Heart left ventricle (tissue), 16 donors: ENCODE results near the gene RNF20. TPM values are rescaled to one million over a fixed set of nuclear protein-coding genes. Genes with fewer than 3 reads are reported as not detected.

Experiments
- ATAC-seq, 4 donors: fragments of 200-7000 bp; cut with Tn5 transposase; one replicate each; pipeline ENCODE4 v1.9.1; 2020 to 2022; ENCODE audit warnings: moderate library complexity in 4 of 4, mild to moderate bottlenecking in 3 of 4, moderate number of reproducible peaks in 1 of 4
- DNase-seq, 5 donors: peaks; one replicate each; pipeline ENCODE4 v3.0.0-alpha.2; 2020
- H3K27ac ChIP-seq, 12 donors: fragments of 200-600 bp; sonication (generic) in 4 of 12; one replicate each; pipeline versions ENCODE4 v1.5.0 to v1.8.0; 2016 to 2022; ENCODE audit warnings: mild to moderate bottlenecking in 2 of 12
- H3K27me3 ChIP-seq, 9 donors: fragments of 200-600 bp; sonication (generic) in 2 of 9; one replicate each; pipeline versions ENCODE4 v1.5.1 to v1.8.0; 2016 to 2022; ENCODE audit warnings: mild to moderate bottlenecking in 3 of 9
- H3K36me3 ChIP-seq, 9 donors: fragments of 200-600 bp; sonication (generic) in 2 of 9; one replicate each; pipeline versions ENCODE4 v1.5.0 to v1.8.0; 2018 to 2022; ENCODE audit warnings: mild to moderate bottlenecking in 2 of 9
- H3K4me1 ChIP-seq, 12 donors: fragments of 200-600 bp; sonication (generic) in 4 of 12; one replicate each; pipeline versions ENCODE4 v1.5.0 to v1.8.0; 2016 to 2022; ENCODE audit warnings: mild to moderate bottlenecking in 3 of 12
- H3K4me3 ChIP-seq, 12 donors: fragments of 200-600 bp; sonication (generic) in 4 of 12; one replicate each; pipeline versions ENCODE4 v1.5.0 to v1.8.0; 2017 to 2022; ENCODE audit warnings: mild to moderate bottlenecking in 9 of 12, moderate library complexity in 4 of 12
- H3K9me3 ChIP-seq, 12 donors: fragments of 200-600 bp; sonication (generic) in 4 of 12; one replicate each; pipeline versions ENCODE4 v1.5.0 to v1.8.0; 2016 to 2022; ENCODE audit warnings: mild to moderate bottlenecking in 1 of 12
- POLR2A ChIP-seq, 2 donors: fragments of 450-650 bp; IDR thresholded peaks; one replicate each; pipeline ENCODE4 v1.6.1; 2017; ENCODE audit warnings: antibody characterized with exemption in 2 of 2, mild to moderate bottlenecking in 2 of 2, moderate library complexity in 2 of 2
- WGBS, 4 donors: extraction: QIAGEN DNeasy Blood & Tissue Kit in 2 of 4; methylation state at CpG; one replicate each; pipeline versions ENCODE4 v1.1.5 to v1.1.7; 2013 to 2018; 5-methylcytosine and 5-hydroxymethylcytosine counted together
- intact Hi-C, 10 donors: fragments of 100-400 bp; cut with DNase I; formaldehyde crosslinking; loops; one replicate each; pipeline versions ENCODE4 v1.11.1 to v1.14.2; 2022
- polyA plus RNA-seq, 2 donors: library from polyadenylated mRNA; stranded (reverse); fragments of 200-250 nt; gene quantifications; one replicate each; pipeline ENCODE4 v1.2.3, GENCODE V29; 2013
- total RNA-seq, 9 donors: library from RNA; depleted of rRNA in 2 of 9; stranded (reverse); fragments of >200 nt in 2 of 9; fragmentation: NEBNext Ultra II Directional in 3 of 9; extraction: Animal tissue kit (Norgen Biotek cat#: 25700) in 3 of 9; gene quantifications; one replicate each; pipeline versions ENCODE4 v1.1.0 to v1.2.4, GENCODE V29; 2016 to 2023
- TF ChIP-seq, protein P1 (sequence below), 12 donors: fragments of 200-600 bp; sonication (generic) in 4 of 12; IDR thresholded peaks; one replicate each; pipeline versions ENCODE4 v1.5.0 to v1.8.0; 2018 to 2022; ENCODE audit warnings: antibody characterized with exemption in 12 of 12, mild to moderate bottlenecking in 5 of 12
- donor health status: ischemic (EF 13 %, LVEDD 7.1; RV severe dilation, severe dysfunction).
- donor health status: healthy with polysubstance abuse.
- donor health status: DM: no; HTN: yes; CAD: no.
- donor health status: DM: no; HTN: no; CAD: no.
- donor health status: ischemic (EF 25% LVEDD 6.9; RV normal size, moderate dysfunction).
- donor health status: ischemic (EF 25% LVEDD 5.7; RV mildly dilated, moderate dysfunction).
- donor health status: healthy.
- donor health status: DM: yes; HTN: yes; CAD: no.
- donor health status: ischemic (EF 35%, LVEDD 5.7; RV mildly dilated, moderate dysfunction).
- donor health status: nonischemic (EF 11% LVEDD 7.7; RV severe dilation, severe dysfunction).
- donor health status: DM: yes; HTN: yes; CAD: no.
- donor health status: PGD.
- donor health status: ischemic (EF 29% LVEDD 5.4; RV normal size, mild dysfunction).
- donor health status: nonischemic (EF 23%, LVEDD 6.1; RV moderate dilation, normal function).

Gene RNF20
- total and polyA plus RNA-seq, 11 donors = 14.1 to 63.7 (median 45.4) TPM

DNA sequence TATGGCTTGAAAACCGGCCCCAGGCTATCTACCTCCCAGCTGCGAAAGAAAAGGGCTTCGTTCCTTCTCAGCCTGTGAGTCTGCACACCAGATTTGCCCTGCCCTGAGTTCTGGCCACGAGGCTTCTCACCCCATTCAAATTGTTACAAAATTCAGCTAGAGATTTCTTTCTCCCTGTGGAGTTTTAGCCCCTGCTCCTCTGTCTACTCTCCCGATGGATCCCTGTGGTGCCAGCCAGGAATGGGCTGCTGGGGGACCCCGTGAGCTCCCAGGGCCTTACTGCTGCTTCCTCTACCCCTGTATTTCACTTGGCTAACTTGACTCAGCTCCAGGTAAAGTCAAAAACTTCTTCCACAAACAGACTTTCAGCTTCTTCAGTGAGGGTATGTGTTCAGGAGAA, 9.3 kb upstream of the RNF20 start:
- Histone ChIP-seq H3K27me3 (peaks cover 0 to 3% (median 0%) of the 10 kb centered on the region in 9 donors), H3K4me1 (peaks cover 0 to 4% (median 0%) of the 10 kb centered on the region in 12 donors), H3K9me3 (no peaks in the 10 kb centered on the region), H3K4me3 (no peak overlapping the region), H3K27ac (no peak overlapping the region), H3K36me3 (no peaks in the 10 kb centered on the region)
- ATAC-seq (no peak), DNase-seq (no peak)
- 85 to 90% (median 88%) methylated on average over 5 to 6 of the region's 6 CpGs for WGBS, 4 donors
- intact Hi-C loops = no loop called here
- TF ChIP-seq, protein P1, sequence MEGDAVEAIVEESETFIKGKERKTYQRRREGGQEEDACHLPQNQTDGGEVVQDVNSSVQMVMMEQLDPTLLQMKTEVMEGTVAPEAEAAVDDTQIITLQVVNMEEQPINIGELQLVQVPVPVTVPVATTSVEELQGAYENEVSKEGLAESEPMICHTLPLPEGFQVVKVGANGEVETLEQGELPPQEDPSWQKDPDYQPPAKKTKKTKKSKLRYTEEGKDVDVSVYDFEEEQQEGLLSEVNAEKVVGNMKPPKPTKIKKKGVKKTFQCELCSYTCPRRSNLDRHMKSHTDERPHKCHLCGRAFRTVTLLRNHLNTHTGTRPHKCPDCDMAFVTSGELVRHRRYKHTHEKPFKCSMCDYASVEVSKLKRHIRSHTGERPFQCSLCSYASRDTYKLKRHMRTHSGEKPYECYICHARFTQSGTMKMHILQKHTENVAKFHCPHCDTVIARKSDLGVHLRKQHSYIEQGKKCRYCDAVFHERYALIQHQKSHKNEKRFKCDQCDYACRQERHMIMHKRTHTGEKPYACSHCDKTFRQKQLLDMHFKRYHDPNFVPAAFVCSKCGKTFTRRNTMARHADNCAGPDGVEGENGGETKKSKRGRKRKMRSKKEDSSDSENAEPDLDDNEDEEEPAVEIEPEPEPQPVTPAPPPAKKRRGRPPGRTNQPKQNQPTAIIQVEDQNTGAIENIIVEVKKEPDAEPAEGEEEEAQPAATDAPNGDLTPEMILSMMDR (IDR thresholded peaks at IDR 0.05) = no peak
- TF ChIP-seq POLR2A (IDR thresholded peaks at IDR 0.05) = no peak

DNA sequence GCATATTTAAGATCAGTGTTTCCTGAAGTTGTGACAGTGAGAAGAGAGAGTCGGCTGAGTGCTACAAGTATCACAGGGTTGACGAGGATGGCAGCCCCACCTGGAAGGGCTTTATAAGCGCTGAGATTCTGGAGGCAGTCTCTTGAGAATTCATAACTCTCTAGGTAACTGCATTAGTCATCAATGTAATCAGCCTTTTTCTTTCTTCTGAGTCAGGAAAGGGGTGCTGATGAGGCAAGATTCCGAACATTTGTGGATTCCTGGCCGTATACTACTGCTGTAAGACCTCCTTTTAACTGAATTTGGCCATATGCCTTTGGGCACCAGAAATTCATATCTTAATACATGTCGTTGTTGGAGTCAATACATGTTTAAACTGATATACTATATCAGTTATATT, 6.6 kb upstream of the RNF20 start:
- DNase-seq (no peak), ATAC-seq (no peak)
- TF ChIP-seq POLR2A (IDR thresholded peaks at IDR 0.05) = no peak
- TF ChIP-seq, protein P1 (IDR thresholded peaks at IDR 0.05) = no peak
- 55 to 74% (median 66%) methylated on average over 6 of the region's 6 CpGs for WGBS, 4 donors
- no peaks in the 10 kb centered on the region for H3K36me3 ChIP-seq
- peaks cover 0 to 3% (median 0%) of the 10 kb centered on the region in 9 donors for H3K27me3 ChIP-seq
- H3K9me3 ChIP-seq = no peaks in the 10 kb centered on the region
- H3K4me3 ChIP-seq = no peak overlapping the region
- H3K27ac ChIP-seq = no peak overlapping the region
- H3K4me1 ChIP-seq = peaks cover 0 to 4% (median 0%) of the 10 kb centered on the region in 12 donors
- intact Hi-C loops = loop anchor here in 2 of 10 donors (2.0 to 5.0 kb wide), 2 partner anchors 40 to 68 kb away; a partner anchor contains a TSS

DNA sequence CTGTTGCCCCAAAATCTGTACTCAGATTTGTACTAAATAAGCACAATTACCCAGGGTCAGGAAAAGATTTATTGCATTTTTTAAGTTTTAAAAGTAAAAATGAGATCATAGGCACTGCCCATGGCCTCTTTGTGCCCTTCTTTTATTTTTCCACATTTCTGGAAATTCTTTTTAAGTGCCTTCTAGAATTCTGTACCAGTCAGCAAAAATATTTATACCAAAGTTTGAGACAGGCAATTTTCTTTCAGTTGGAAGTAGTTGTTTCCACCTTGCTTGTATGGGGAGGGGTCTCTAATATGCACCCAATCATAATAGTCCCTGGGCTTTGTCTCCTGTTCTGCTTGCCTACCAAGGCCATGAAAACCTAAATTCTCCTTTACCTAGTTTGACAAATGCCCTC, 5.6 kb upstream of the RNF20 start:
- H3K27ac ChIP-seq = no peak overlapping the region
- H3K9me3 ChIP-seq = no peaks in the 10 kb centered on the region
- intact Hi-C loops = loop anchor here in 1 of 10 donors (5.0 kb wide), 1 partner anchor 41 kb away; a partner anchor contains a TSS
- no peaks in the 10 kb centered on the region for H3K36me3 ChIP-seq
- no peak overlapping the region for H3K4me3 ChIP-seq
- H3K27me3 ChIP-seq = peaks cover 0 to 3% (median 0%) of the 10 kb centered on the region in 9 donors
- no peak for DNase-seq
- peaks cover 0 to 8% (median 0%) of the 10 kb centered on the region in 12 donors for H3K4me1 ChIP-seq
- TF ChIP-seq, protein P1 (IDR thresholded peaks at IDR 0.05) = no peak
- TF ChIP-seq POLR2A (IDR thresholded peaks at IDR 0.05) = no peak
- ATAC-seq = no peak

DNA sequence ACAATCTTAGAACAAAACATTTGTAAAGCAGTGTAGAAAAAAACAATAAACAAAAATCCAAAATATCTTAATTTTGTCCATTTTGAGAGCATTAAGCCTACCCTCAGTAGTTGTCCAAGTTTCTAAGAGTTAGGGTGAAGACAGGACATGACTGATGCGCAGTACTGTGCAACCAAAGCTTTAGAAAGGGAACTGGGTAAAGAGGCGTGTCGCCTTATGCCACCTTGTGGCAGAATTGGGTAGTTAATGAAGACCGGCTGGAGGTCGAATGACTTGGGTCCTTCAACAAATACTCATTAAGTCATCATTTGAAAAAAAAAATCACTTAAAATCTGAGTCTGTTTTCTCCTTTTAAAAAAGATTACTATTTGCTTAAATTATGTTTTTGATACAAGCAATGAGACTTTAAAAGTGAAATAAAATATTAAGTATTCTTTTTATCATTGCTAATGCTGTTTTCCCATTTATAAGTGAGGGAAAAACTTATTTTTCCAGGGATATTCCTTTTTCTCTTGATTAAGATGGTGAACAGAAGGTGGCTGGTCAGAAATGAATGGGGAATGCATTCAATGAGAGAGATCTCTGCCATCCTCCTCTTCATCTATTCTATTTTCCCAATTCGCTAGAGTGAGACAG, 3.5 kb upstream of the RNF20 start:
- TF ChIP-seq, protein P1 (IDR thresholded peaks at IDR 0.05) = peak; percentile 77 to 93 (median 87)
- TF ChIP-seq POLR2A (IDR thresholded peaks at IDR 0.05) = no peak
- Histone ChIP-seq H3K27ac (no peak overlapping the region), H3K36me3 (peaks cover 0 to 2% (median 0%) of the 10 kb centered on the region in 9 donors), H3K4me1 (peaks cover 0 to 21% (median 9%) of the 10 kb centered on the region in 12 donors), H3K9me3 (no peaks in the 10 kb centered on the region), H3K27me3 (no peaks in the 10 kb centered on the region), H3K4me3 (no peak overlapping the region)
- DNase-seq = peak in 4 of 5 donors; percentile 35 to 64 (median 53)
- ATAC-seq = peak in 3 of 4 donors; percentile 33 to 55 (median 36)
- WGBS, 4 donors = 14 to 18% (median 17%) methylated on average over 6 of the region's 6 CpGs
- intact Hi-C loops = loop anchor here in 9 of 10 donors (1.0 to 5.0 kb wide), 4 partner anchors 71 to 133 kb away; partner anchors contain the start of genes MRPL50 (in 3 of the 9) and ZNF189 (in 3 of the 9)
